NCI-H345 treated with DMSO at 0.1 percent for 48 hours (cell line): ENCODE results near the gene LOX.

Experiments
- DNase-seq: peaks from one replicate; lab custom pipeline; 2025; ENCODE audit not compliant: unreplicated experiment; lab: John Stamatoyannopoulos, UW

The LOX gene, protein sequence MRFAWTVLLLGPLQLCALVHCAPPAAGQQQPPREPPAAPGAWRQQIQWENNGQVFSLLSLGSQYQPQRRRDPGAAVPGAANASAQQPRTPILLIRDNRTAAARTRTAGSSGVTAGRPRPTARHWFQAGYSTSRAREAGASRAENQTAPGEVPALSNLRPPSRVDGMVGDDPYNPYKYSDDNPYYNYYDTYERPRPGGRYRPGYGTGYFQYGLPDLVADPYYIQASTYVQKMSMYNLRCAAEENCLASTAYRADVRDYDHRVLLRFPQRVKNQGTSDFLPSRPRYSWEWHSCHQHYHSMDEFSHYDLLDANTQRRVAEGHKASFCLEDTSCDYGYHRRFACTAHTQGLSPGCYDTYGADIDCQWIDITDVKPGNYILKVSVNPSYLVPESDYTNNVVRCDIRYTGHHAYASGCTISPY

DNA sequence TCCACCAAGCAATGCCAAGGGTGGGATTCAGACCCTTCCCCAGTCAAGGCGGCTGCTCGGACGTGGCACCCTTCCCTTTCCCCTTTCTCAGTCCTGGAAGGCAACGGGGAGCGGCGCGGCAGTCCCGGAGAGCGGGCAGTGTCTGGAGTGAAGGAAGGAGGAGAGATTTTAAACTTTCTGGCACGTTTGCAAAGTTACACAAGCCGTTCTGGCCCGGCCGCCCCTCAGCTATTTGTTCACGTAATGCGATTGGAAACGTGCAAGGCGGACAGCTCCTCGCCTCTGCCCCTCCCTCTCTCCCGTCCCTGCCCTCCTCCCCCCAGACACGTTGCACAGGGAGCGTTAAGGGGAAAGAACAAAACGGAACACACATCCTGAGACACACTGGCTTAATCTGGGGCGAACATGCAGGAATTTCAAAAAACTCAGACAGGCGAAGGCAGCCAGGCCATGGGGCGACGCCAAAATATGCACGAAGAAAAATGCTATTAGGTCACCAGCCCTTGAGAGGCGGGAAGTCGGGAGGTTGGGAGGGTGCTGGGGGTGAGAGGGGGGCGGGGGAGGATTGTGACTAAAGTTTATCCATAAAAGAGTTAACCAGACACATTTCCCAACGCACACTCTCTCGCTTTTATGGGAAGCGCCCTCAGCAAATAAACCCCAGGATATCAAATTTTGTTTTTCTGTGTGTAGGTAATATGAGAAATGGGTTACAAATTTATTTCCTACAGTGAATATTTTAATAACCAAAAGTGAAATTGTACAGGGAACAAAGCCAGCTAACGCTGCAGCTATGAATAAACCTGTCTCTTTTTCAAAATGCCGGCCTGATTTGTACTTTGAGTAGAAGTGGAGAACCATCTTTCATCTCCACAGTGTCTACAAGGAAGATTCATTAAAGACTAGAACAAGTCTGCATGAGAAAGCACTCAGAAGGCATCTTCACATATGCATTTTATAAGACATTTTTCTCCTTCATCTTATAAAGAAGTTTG is at the start of gene LOX:
Gene LOX (minus strand): TSS at position 144 of the 995 bp plus-strand sequence. CDS start 274 bp downstream, outside the sequence.
- no peak for DNase-seq

DNA sequence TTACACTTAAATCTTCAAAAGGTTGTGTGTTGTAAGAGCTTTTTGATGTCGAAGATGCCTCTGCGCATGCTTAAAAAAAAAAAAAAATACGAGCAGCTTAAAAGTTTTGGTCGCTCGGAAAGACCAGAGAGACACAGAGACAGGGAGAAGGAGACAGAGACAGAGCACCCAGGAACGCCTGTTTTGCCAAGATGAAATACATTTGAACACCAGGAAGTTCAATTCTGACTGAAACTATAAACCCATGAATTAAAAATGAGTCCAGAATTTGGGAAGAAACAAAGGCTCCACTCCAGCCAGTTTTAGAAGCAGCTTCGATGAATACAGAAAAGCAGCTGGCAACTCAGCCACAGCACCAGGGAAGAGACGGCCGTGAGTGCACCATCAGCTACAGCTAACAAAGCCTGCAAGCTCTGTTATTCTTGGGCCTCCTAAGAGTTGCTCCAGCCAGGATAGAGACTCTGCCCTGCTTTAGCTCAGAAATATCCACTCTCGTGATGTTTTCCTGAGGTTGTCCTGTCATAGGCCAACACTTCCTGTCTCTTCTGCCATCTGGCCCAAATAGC is 48.8 kb upstream of the LOX start:
- no peak for DNase-seq

GRCh38 chr5:122126177-122126755 is 48.2 kb upstream of the LOX start:
- no peak for DNase-seq

GRCh38 chr5:122124766-122125165 is 46.7 kb upstream of the LOX start:
- DNase-seq: no peak

GRCh38 chr5:122121479-122122465 is 43.7 kb upstream of the LOX start:
- DNase-seq: no peak

- no peak for DNase-seq
Measured at GRCh38 chr5:122120957-122121356, 42.9 kb upstream of the LOX start.

DNA sequence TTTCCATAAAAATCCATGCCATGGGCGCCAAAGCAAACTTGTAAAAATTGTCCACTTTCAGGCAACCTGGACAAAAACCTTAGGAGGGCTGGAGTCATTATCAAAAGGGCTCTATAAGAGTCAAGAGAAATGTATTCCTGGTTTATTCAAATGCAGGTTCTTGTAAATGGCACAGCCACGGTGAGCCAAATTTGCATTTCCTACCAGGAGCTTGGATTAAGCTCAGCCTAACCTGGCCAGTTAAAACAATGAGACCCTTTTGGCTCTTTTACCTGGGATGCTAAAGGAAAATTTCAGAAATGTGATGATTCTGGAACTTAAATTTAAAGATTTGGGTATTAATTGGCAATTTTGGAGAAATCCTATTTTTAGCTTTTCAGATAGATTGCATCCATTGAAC is 42.4 kb upstream of the LOX start:
- DNase-seq: no peak

DNA sequence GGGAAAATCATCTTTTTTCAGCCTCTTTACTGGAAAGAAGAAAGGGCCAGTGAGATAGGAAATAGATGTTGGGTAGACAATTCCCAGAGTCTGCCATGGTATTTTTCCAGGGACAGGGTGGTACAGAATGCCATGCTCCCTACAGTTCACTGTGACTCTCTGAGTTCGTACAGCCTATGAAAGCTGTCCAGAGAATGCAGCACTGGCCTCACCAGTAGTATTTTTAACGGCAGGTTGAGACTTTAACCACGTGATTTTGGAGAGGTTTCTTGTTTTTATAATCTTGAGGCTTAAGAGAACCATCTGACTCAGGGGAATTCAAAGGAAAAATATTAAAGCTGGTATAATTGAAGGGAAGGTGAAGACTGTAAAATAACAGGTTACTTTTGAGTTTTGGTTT is 41.1 kb upstream of the LOX start:
- no peak for DNase-seq

DNA sequence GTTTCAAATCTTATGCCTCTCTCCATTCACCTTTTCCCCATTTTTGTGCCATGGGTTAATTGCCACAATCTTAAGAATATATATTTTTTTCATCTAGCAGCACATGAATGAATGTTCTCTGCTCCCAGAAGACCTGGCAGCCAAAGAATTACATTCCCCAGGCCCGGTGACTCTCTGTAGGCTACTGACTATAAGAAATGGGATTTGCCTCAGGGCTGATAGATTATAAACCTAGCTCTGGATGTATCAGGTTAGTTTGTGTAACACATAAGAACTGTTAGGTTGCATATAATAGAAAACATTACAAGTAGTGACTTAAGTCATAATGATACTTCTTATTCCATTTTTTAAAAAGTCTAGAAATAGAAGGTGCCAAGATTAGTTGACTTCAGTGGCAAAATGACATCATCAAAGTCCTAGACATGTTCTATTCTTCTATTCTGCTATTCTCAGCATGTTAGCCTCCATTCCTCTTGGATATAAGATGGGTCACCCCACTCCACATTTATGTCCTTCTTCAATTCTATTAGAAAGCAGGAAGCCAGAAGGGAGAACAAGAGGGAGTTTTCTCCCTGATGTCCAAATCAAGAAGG is 40.4 kb upstream of the LOX start:
- DNase-seq: no peak

- DNase-seq: no peak
Measured at GRCh38 chr5:122114501-122114900, 36.4 kb upstream of the LOX start.

- no peak for DNase-seq
Measured at GRCh38 chr5:122112733-122113558, 34.9 kb upstream of the LOX start.

GRCh38 chr5:122112063-122112462 is 34.0 kb upstream of the LOX start:
- DNase-seq: no peak

DNA sequence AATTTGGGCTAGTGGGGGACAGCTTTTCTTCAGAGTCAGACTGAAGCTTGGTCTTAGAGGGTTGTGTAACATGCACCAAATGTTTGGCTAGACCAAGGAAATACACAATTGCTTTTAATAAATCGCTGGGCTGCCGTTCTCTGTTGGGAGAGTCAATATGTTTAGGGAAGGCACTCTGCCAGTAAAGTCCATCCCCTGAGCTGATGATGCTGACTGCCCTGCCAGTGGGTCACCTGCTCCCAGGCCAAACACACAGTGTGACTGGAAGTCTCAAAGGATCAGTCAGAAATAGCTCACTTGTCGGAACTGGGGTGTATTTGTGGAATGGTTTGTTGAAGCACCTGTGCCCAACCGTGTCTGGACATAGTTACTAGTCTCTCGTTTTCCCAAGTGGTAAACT is 33.4 kb upstream of the LOX start:
- no peak for DNase-seq

DNA sequence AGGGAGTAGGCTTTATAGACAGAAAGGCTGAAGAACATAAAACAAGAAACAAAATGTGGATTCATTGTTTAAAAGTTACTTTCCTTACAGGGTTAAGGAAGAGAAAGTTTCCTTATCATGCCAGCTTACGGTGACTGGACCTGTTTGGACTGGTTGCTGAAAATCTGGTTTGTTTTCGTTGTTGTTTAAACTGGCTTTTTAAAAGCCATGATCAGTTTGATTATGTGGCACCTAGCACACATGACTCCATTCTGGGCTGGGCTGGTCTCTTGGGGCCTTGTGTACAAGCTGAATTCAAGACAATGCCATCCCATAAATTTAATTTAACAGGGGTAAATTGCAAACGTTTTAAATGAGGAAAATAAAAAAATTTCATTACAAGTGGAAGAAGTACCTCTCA is 32.9 kb upstream of the LOX start:
- no peak for DNase-seq

DNA sequence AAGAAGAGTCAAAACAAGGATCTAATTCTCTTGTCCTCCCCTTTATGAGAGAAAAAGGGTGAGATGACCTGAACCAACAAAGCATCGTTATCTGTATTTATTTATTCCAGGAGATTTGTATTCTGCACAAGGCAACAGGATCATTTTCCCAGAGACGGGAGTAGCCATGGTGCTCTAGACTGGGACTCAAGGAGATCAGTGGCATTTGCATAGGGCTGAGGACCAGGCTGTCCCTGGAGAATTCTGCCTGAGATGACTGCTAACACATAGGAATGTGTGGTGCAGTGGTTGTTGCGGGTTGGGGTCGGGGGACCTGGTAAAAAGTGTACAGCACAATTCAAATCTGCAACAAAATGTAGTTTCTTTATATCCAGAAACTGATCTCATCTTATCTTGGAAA is 29.0 kb upstream of the LOX start:
- no peak for DNase-seq

- DNase-seq: no peak
Measured at GRCh38 chr5:122105909-122106308, 27.9 kb upstream of the LOX start.

DNA sequence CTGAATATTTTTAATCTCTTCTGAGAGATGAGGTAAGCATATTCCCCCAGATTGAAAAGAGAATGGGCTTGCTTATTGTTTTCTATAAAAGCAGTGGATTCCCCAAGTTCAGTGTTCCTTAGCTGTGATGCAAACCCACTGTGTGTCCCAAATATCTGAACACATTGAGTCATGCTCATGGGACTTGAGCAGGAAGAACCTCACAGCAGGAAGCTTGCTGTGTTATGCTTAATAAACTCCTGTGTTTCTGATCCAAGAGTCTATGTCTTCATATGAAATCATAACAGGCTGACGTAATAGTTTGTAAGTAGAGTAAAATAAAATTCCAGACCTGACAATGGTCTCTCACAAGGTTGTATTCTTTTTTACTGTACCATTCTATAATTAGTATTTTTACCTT is 24.8 kb upstream of the LOX start:
- DNase-seq: no peak

DNA sequence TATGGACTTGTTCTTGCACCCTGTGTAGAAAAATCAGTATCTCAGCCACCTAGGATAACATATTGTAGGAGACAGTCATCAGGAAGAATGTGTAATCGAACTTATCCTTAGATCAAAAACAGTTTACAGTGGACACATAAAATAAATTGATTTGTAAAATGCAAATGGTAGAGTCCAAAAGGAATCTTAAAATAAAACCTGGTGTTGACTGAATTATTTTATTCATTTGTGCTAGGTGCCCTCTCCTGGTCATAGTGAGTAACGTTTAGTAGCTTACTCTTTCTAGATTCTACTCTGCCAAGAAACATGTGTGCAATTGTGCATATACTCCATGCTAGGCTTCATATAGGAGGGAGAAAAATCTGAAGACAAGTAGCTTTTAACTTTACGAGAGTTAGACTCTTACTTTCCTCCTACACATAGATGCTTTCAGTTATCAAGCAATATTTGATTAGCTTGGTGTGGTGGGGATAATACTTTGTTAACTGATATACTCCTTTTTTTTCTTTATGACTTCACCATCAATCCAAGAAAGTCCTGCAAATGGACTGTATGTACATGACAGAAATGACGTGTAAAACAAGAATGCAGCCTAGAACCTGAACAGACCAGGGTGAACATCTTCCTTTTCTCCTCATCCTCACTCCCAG is 23.7 kb upstream of the LOX start:
- peak; percentile 22 for DNase-seq
